ENCODE data around the gene CPNE5. TPM values are rescaled to one million over a fixed set of nuclear protein-coding genes. Genes with fewer than 3 reads are reported as not detected.

Gene CPNE5
- total RNA-seq, 1 experiment from 2014 or later: not detected

DNA sequence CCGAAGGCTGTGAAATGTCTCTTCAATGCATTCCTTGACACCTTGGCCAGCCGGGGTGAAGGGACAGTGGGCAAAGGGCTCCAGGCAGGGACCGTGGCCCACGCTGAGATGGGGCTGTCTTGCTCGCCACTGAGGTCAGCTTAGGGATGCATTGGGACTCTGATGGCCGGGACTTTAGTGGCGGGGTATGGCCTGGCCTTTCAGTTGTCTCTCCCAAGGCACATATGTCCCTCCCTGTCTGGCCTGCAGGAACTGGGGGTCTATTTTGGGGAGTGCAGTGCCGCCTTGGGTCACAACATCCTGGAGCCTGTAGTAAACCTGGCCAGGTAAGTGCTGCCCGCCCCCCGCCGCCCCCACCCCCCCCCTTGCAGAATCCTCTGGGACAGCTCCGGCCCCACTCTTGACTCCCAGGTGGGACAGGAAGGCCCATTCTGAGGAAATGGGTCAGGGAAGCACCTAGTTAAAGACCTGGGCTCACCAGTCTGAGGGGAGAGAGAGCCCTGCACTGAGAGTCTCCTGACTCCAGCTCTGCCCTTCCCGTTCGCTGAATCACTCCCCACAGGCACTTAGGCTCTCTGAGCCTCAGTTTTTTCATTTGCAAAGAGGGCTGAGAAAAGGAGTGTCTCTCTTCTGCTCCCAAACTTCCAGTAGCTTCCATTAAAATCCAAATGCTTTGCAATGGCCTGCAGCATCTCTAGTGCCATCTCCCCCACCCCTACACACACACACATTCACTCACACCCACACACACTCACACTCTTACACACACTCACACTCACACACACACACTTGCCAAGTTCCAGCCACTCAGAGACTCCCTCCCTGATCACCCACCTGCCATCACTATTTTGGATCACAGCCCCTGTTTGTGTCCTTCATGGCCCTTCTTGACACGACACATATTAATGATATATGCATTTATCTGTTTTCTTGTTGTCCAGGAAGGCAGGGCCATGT is 108.5 kb downstream of the CPNE5 start:
- no TSS peak for BruUV-seq (replicated peaks)
- H3K9me3 ChIP-seq (ENCODE audit: low read length): no peaks in the 10 kb centered on the region
- H3K27ac ChIP-seq (ENCODE audit: low read length): no peak overlapping the region
- no peak overlapping the region for H3K4me3 ChIP-seq (ENCODE audit: low read length)
- POLR2A ChIA-PET (ENCODE audit: unreplicated experiment): no interaction called here
- no peak overlapping the region for H3K4me2 ChIP-seq (ENCODE audit: low read length)
- peaks cover 9% of the 10 kb centered on the region for H3K4me1 ChIP-seq (ENCODE audit: insufficient read depth, low read length)
- H3K36me3 ChIP-seq (ENCODE audit: low read depth, low read length): no peaks in the 10 kb centered on the region
- H2AFZ ChIP-seq (ENCODE audit: low read length): no peak overlapping the region
- H3K27me3 ChIP-seq (ENCODE audit: low read length): no peaks in the 10 kb centered on the region
- H3F3A ChIP-seq (ENCODE audit: low read length, unreplicated experiment): no peaks in the 10 kb centered on the region
- intact Hi-C loops (cut with micrococcal nuclease): no loop called here
- H3K9ac ChIP-seq (ENCODE audit: low read length): no peak overlapping the region
- ATAC-seq: no peak
- no peaks in the 10 kb centered on the region for H3K9me2 ChIP-seq (replicated peaks; ENCODE audit: low read length)
- TF ChIP-seq, protein P1, sequence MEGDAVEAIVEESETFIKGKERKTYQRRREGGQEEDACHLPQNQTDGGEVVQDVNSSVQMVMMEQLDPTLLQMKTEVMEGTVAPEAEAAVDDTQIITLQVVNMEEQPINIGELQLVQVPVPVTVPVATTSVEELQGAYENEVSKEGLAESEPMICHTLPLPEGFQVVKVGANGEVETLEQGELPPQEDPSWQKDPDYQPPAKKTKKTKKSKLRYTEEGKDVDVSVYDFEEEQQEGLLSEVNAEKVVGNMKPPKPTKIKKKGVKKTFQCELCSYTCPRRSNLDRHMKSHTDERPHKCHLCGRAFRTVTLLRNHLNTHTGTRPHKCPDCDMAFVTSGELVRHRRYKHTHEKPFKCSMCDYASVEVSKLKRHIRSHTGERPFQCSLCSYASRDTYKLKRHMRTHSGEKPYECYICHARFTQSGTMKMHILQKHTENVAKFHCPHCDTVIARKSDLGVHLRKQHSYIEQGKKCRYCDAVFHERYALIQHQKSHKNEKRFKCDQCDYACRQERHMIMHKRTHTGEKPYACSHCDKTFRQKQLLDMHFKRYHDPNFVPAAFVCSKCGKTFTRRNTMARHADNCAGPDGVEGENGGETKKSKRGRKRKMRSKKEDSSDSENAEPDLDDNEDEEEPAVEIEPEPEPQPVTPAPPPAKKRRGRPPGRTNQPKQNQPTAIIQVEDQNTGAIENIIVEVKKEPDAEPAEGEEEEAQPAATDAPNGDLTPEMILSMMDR (conservative IDR thresholded peaks at IDR 0.05; ENCODE audit: low read depth, low read length): no peak
- no peak for TF ChIP-seq EZH2 (IDR thresholded peaks at IDR 0.05; ENCODE audit: low read length, unreplicated experiment)
- H3K79me2 ChIP-seq (ENCODE audit: low read length): no peaks in the 10 kb centered on the region
- H4K20me1 ChIP-seq (ENCODE audit: low read length): no peaks in the 10 kb centered on the region
- no peak for DNase-seq
- CTCF ChIA-PET: no interaction called here

DNA sequence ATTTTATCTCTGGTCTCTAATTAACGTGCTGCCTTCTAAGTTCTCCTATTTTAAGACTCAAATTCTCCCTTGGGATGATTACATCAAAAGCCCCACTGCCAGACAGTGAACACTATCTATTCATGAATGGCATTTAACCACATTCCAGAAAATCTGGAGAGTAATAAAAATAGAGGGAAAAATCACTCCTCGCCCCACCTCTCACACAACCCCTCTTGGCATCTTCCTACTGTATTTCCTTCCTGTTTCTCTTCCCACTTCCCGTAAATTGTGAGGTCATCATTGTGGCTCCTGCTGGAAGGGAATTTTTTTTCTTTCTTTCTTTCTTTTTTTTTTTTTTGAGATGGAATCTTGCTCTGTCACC is 110.1 kb downstream of the CPNE5 start:
- no TSS peak for BruUV-seq (replicated peaks)
- POLR2A ChIA-PET (ENCODE audit: unreplicated experiment): no interaction called here
- H3K79me2 ChIP-seq (ENCODE audit: low read length): no peaks in the 10 kb centered on the region
- no peaks in the 10 kb centered on the region for H3K9me2 ChIP-seq (replicated peaks; ENCODE audit: low read length)
- H3K27ac ChIP-seq (ENCODE audit: low read length): no peak overlapping the region
- intact Hi-C loops (cut with micrococcal nuclease): loop anchor here (10.0 kb wide), 1 partner anchor 114 kb away; no protein-coding TSS in a partner anchor
- ATAC-seq: no peak
- TF ChIP-seq EZH2 (IDR thresholded peaks at IDR 0.05; ENCODE audit: low read length, unreplicated experiment) (no peak), EZH2phosphoT487 (IDR thresholded peaks at IDR 0.05; ENCODE audit: borderline replicate concordance, low read length) (no peak)
- TF ChIP-seq, protein P1 (conservative IDR thresholded peaks at IDR 0.05; ENCODE audit: low read depth, low read length): no peak
- no peak overlapping the region for H2AFZ ChIP-seq (ENCODE audit: low read length)
- CTCF ChIA-PET: no interaction called here
- H3K4me3 ChIP-seq (ENCODE audit: low read length): no peak overlapping the region
- no peaks in the 10 kb centered on the region for H3K27me3 ChIP-seq (ENCODE audit: low read length)
- no peak overlapping the region for H3K9ac ChIP-seq (ENCODE audit: low read length)
- H3K4me2 ChIP-seq (ENCODE audit: low read length): no peak overlapping the region
- H3F3A ChIP-seq (ENCODE audit: low read length, unreplicated experiment): no peaks in the 10 kb centered on the region
- H3K36me3 ChIP-seq (ENCODE audit: low read depth, low read length): no peaks in the 10 kb centered on the region
- H3K4me1 ChIP-seq (ENCODE audit: insufficient read depth, low read length): no peaks in the 10 kb centered on the region
- no peaks in the 10 kb centered on the region for H4K20me1 ChIP-seq (ENCODE audit: low read length)
- H3K9me3 ChIP-seq (ENCODE audit: low read length): no peaks in the 10 kb centered on the region
- no peak for DNase-seq
